HG02973 (cell line): ENCODE measurements around the gene GPD1.

ENCODE experiments used
- ATAC-seq: cut with Tn5 transposase; IDR thresholded peaks from one replicate; pipeline ENCODE4 v1.9.1; 2021; ENCODE audit warnings: moderate library complexity; ENCODE audit not compliant: unreplicated experiment

Gene GPD1

GRCh38 chr12:50103767-50104321, at the start of gene GPD1:
Gene GPD1, plus strand, starts transcription at chr12:50104008. Its CDS starts 43 bp downstream, at chr12:50104051.
- ATAC-seq, result no peak

DNA sequence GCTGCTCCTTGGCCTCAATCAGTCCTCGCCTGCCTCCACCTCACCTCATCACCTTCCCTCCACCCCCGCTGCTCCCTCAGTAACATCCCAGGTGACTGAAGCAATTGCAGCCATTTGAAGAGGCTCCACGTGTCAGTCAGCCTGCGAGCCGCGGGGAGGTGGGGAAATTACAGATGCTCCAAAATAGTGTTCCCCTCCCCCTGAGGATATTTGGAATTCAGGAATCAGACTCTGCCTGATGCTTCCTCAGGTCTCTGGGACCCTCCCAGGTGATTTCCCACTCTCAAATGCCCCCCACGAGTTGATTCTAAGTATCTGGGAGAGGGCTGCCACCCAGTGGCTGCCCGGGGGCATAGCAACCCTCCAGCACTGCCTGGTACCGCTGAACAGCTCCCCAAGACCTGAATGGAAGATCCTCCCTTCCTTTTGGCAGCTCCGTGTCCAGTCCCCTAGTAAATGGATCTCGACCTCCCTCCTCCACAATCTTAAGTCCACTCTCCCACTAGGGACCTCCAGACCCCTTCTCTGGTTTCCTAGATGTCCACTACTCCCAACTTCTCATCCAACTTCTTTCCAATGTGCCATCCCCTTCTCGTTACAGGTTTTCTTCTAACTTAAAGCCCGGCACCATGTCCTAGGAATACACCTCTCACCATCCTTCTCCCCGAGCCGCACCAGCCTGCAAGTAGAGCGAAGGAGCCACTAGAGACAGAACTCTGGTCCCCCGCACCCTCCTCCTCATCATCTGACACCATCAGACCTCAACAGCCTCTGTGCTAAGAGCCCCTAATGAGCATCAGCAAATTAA, 47.8 kb upstream of the GPD1 start:
- ATAC-seq, result no peak

DNA sequence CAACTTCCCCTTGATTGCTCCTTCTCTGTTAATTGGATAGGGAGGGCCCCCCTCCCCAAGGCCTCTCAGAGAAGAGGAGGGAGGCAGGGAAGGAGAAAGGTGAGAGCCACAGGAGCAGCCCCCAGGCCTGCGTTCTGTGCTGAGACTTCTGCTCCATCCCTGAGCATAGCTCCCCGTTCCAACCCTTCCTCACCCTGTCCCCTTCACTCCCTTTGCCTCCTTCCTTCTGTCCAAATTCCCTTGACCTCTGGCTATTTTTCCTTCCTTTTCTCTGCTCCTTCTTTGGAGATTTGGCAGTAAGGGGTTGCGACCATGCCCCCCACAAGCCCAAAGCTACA, 47.2 kb upstream of the GPD1 start:
- ATAC-seq, result no peak

- no peak for ATAC-seq
Observed at GRCh38 chr12:50057000-50057841, 46.6 kb upstream of the GPD1 start, which contains the start of gene ASIC1. Gene ASIC1, plus strand, starts transcription at chr12:50057596. Its CDS starts 1,171 bp downstream, at chr12:50058767.

GRCh38 chr12:50057896-50058670, 45.7 kb upstream of the GPD1 start:
- no peak for ATAC-seq

- no peak for ATAC-seq
Observed at GRCh38 chr12:50058743-50059312, 45.0 kb upstream of the GPD1 start.

DNA sequence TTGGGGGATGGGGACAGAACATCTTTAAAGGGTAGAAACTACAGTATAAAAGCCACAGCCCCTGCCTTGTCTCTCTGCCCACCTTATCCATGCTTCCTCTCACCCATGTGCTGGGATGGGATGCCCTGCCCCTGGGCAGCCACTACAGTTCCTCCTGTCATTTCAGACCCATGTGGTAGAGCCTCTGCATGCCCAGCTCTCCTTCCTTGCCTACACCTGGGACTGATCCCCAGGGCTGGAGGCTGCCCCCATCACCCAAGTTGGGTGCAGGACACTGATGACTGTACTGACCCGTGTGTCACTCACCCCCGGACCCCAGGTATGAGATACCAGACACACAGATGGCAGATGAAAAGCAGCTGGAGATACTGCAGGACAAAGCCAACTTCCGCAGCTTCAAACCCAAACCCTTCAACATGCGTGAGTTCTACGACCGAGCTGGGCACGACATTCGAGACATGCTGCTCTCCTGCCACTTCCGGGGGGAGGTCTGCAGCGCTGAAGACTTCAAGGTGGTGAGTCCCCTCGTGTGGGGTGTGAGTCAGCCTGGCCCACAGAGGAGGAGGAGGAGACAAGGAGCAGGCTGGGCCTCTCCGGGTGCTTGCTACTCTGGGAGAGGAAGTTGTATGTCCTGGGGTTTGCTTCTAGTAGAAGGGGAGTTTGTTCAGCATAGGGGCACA, 44.2 kb upstream of the GPD1 start:
- no peak for ATAC-seq

DNA sequence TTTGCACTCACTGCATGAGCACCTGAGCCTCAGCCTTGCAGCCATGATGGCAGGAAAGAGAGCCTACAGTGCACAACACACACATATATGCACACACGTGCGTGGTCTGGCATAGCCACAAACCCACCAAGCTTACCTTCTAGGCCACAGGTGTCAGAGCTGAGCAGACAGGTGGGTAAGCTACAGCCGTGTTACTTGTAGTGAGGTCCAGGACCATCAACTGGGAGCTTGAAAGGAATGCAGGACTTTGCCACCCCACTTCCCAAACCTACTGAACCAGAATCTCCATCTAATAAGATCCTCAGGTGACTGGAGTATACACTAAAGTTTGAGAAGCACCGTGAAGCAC, 43.7 kb upstream of the GPD1 start:
- no peak for ATAC-seq

- no peak for ATAC-seq
Observed at GRCh38 chr12:50061171-50061570, 42.6 kb upstream of the GPD1 start.

DNA sequence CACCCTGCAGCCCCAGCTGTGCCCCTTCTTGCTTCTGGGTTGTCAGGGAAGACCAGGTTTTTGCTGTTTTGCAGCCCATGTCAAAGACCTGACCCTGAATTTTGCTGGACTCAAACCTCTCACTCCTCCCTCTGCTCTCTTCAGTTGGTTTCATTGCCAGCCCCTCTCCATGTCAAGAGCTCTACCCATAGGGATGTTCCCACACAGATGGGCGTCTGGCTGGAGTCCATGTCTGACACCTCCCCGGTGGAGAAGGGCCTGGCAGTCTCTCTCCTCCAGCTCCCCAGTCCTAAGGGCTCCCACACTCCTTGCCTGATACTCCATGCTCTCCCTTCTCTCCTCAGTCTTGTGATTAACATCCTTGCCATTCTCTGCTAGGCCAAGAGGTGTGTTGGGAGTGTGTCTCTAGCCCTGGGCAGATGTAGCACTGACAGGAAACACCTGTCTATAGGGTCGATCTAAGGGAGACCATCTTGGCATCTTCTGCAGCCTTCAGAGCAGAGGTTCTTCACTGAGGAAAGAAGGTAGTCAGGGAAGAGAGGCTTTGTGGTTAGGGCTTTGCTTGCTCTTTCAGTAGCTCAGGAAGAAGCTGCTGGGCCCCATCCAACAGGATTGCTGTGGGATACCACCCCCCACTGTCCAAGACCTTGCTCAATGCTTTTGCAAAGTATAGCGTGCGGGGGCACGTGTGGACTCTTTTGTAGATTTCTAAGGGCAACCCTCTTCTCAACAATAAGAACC, 41.7 kb upstream of the GPD1 start:
- ATAC-seq, result no peak

DNA sequence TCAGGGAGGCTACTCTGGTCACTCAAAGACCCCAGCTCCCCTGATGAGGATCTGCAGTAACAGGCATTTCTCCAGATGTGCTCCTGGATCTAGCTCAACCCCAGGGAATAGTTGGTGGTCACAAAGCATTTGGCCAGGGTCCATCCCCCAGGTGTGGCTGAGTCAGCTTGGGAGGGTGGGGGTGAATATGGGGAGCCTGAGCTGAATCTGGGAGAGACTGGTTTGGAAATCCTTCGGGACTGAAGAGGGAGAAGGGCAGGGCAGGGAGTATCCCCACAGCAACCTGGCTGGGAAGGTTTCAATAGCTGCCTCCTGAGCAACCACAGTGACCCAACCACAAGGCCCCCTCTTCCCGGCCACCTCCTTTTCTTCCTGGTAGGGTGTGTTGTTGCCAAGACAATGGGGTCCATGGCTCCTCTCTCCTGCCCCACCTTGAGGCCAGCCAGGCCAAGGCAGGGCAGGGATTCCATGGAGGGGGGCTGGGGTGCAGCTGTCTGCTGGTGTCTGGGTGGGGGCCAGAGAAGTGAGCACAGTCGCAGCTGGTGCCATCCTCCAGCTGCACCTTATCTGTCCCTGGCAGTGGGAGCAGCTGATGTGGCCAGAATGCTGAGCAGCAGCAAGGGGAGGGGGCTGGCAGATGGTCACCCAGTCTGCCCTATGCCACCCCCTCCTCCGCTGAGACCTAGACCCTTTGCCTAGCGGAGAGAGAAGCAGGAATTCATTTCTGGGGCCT, 40.9 kb upstream of the GPD1 start:
- no peak for ATAC-seq

DNA sequence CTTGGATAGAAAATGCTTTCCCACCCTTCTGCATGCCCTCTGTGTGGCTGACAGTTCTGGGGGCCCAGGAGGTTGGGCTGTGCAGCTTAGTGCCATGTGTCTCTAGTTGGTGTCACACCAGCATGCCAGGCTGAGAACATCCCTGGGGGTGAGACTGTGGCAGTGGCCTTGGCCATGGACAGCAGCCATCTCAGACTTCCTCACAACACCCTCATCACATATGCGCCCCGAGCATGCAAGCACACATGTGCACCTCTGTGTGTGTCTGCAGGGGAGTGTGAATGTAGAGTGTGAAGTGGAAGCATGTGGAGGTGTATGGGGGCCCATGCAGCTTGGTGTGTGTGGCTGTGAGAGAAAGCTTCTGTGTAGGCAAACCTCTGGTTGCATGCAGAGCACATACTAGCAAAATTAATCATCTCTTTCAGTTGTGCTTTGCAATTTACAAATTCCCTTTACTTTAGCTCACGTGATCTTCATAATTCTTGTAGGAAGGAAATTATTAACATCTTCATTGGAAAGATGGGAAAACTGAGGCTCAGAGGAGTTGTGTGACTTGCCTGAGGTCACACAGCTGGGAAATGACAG, 38.0 kb upstream of the GPD1 start:
- no peak for ATAC-seq

DNA sequence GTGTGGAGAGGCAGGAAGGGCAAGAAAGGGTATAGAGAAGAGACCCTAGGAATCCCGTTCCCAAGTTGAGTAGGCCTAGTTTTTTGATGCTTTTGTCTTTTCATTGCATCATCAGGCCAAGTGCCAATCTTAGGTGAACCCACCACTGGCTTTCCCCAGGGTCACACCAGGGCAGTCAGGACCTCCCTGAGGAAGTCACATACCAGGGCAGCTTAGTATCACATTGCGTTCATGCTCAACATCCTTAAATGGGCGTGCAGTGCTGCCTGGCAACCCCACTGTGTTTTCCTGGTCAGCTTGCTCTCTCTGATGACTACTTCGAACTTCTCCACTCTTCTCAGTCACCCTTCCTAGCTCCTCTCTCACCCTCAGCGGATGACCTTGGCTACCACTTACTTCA, 37.4 kb upstream of the GPD1 start:
- ATAC-seq, result no peak

- ATAC-seq, result no peak
Observed at GRCh38 chr12:50069069-50069468, 34.7 kb upstream of the GPD1 start.

GRCh38 chr12:50069539-50069938, 34.3 kb upstream of the GPD1 start:
- ATAC-seq, result no peak

DNA sequence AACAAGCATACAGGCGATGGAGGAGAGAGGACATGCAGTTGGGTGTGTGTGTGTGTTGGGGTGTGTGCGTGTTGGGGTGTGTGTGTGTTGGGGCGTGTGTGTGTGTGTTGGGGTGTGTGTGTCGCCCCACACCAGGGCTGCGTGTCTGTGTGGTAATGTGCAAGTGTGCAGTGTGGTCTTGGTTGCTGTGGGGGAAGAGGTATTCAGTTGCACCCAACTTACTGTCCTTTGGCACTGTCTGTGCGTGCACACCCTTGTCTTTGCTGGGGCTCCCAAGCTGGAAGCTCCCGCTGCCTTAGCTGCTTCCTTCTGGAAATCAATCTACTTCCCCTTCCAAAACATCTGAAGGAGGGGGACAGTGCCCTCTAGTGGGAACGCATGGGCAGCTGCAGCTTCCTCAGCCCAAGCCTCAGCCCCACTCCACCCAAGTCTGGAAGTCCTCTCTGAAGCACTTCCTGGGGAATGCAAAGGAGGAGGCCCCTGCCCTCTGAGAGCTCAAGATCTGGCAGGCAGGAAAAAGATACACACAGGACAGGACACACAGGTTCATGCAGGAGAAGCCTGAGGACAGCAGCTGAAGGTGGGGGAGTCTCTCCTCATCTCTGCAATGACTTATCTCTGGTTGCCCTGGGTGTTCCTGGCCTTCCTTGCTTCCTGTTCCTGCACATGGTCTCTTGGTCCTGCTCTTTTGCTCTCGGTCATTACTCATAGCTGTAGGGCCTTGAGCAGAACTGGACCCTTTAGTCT, 33.3 kb upstream of the GPD1 start:
- no peak for ATAC-seq

DNA sequence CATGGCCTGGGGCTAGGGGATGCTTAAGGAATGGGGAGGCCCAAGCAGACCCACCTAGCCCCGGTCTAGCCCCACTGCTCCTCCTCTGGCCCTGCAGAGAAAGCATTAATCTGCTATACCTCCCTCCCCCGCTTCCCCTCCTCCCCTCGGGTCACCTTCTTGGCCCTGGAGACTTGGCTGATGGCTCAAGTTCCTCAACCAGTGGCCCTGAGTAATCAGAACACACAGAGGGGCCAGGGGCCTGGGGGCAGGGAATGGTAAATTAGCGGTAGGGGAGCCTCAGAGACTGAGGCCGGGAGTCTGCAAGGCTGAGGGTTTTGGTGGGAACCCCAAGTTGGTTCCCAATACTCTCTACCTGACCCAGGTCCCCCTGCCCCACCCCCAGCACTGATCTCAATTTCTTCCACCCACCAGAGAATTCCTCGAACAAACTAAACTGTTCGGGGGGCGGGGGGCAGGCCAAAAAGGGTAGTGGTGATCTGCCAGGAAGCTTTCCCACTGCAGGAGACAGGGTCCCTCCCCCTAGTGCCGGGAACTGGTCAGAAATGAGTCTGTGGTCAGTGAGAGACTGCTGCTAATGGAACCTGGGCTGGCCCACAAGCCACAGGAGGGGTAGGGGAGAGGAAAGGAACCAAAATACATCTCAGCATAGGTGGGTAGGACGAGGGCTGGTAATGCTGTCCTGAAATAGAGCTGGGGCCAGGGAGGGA, 31.5 kb upstream of the GPD1 start:
- no peak for ATAC-seq
